Lung microvascular endothelial cell (primary cell): Measurements from ENCODE around the gene ARHGAP29. TPM values are rescaled to one million over a fixed set of nuclear protein-coding genes. Genes with fewer than 3 reads are reported as not detected.
A peak's percentile ranks its signal among the peaks of the same experiment; 100 is the strongest.

Experiments
- DNase-seq, 2 donors: peaks; one replicate each; pipeline versions ENCODE4 v3.0.0 to v3.0.0-alpha.2; 2010; ENCODE audit warnings: low read depth in 2 of 2
- total RNA-seq: library from RNA; depleted of rRNA; stranded (reverse); fragments of >200 nt; gene quantifications from 2 replicates; pipeline ENCODE4 v1.2.1, GENCODE V29; 2014

The ARHGAP29 gene, protein sequence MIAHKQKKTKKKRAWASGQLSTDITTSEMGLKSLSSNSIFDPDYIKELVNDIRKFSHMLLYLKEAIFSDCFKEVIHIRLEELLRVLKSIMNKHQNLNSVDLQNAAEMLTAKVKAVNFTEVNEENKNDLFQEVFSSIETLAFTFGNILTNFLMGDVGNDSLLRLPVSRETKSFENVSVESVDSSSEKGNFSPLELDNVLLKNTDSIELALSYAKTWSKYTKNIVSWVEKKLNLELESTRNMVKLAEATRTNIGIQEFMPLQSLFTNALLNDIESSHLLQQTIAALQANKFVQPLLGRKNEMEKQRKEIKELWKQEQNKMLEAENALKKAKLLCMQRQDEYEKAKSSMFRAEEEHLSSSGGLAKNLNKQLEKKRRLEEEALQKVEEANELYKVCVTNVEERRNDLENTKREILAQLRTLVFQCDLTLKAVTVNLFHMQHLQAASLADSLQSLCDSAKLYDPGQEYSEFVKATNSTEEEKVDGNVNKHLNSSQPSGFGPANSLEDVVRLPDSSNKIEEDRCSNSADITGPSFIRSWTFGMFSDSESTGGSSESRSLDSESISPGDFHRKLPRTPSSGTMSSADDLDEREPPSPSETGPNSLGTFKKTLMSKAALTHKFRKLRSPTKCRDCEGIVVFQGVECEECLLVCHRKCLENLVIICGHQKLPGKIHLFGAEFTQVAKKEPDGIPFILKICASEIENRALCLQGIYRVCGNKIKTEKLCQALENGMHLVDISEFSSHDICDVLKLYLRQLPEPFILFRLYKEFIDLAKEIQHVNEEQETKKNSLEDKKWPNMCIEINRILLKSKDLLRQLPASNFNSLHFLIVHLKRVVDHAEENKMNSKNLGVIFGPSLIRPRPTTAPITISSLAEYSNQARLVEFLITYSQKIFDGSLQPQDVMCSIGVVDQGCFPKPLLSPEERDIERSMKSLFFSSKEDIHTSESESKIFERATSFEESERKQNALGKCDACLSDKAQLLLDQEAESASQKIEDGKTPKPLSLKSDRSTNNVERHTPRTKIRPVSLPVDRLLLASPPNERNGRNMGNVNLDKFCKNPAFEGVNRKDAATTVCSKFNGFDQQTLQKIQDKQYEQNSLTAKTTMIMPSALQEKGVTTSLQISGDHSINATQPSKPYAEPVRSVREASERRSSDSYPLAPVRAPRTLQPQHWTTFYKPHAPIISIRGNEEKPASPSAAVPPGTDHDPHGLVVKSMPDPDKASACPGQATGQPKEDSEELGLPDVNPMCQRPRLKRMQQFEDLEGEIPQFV
- 144 and 201 TPM in 2 replicates for total RNA-seq

DNA sequence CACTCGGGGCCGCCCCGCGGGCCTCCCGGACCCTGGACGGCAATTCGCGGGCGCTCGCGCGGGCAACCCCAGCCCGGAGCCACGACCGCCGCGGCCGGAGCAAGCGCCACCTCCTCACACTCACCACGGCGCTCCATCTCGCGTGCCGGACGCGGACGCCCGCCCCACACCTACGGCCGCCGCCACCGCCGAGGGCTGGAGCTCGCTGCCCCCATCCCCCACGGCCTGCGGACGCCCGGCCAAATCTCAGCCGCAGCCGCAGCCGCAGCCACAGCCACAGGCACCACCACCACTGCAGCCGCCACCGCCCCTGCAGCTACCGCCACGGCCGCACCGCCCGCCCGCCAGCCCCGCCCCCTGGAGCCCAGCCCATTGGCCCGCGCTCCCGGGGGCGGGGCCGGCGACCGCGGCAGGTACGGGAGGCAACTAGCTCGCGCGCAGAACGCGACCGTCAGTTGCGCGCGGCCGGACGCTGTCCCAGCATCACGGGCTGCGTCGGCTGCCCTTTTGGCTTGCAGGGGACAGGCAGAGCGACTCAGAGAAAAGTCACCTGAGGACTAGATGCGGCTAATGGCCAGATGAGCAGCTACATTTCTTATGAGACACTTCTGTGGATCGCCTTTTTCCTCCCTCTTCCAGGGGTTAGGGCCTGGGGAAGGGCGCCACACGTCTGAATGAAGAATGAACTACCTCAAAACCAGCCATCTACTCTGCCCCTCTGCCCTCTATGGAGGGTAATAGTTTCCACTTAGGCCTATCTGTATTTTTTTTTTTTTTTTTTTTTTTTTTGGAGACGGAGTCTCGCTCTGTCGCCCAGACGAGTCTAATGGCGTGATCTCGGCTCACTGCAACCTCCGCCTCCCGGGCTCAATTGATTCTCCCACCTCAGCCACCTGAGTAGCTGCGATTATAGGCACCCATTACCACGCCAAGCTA is at the start of gene ARHGAP29:
TSS of gene ARHGAP29 (minus strand) at position 294 of the 936 bp plus-strand sequence. CDS start 5,973 bp downstream, outside the sequence.
- peak; percentile 88 to 94 for DNase-seq

DNA sequence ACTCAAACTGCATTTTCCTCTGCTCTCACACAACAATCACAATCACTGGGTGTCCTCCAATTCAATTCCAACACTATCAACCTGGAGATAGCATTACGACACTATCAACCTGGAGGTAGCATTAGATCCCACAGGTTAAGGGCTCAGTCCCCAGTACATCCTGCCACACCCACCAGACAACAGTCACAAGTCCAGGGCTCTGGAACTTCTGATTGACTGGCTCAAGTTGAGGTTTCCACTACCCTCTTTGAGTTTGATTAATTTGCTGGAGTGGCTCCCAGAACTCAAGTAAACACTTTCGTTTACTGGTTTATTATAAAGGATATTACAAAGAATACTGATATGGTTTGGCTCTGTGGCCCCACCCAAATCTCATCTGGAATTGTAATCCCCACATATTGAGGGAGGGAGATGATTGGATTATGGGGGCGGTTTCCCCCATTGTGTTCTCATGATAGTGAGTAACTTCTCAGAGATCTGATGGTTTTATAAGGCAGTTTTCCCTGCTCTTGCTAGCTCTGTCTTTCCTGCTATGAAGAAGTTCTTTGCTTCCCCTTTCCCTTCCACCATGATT is 49.6 kb upstream of the ARHGAP29 start:
- peak in 1 of 2 donors; percentile 59 for DNase-seq

DNA sequence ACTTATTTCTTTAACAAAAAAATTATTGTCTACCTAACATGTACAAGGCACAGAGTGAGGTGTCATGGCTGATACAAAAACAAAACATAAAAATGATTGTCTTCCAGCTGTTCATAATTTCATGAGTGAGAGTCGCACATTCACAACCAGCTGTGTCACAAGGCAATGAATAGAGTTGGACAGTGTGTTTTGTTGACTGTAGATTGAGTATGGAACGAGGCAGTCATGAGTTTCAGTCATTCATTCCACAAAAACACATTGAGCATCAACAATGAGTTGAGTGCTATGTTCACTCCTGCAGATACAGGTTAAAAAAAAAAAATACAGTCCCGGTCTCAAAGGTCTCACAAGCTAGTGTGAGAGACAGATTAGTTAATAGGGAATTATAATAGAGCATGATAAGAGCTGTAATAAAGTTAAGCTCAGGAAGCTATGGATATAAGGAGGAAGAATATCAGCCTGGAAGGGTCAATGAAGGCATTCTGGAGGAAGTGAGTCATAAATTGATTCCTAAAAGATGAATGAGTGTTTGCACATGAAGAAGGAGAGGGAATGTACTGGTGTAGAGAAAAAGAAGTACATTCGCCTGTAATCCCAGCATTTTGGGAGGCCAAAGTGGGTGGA is 47.8 kb upstream of the ARHGAP29 start:
- DNase-seq, result peak in 1 of 2 donors; percentile 66

DNA sequence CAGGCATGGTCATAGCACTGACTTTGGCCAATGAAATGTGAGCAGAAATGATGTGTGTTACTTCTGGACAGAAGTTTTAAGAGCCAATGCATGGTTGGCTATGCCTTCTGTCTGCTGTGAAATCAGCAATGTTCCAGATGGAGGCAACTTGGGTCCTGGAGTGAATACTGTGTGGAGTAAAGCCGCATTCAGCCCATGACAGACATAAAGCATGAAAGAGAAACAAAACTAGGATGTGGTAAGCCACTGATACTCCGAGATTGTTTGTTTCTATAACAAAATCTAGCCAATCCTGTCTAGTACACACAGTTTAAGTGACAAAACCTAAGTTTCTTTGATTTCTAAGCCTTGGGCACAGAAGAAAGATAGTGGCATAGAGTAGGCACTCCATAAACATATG is 47.1 kb upstream of the ARHGAP29 start:
- DNase-seq, result no peak

DNA sequence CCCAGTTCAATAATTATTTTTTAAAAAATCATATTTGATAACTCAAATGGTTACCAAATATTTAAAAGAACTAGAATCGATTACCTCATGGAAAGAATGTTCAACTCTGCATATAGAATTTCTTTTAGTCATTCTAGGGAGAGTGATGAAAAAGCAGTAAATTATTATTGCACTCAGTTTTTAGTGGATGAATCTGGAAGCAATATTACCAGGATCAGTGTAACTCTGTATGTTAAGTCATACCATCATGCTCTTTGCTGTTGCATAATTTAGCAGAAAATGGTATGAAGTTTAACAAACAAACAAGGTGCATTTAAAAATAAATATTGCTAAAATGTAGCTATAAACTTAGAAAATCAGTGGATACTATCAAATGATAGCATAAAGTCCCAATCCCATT is 46.1 kb upstream of the ARHGAP29 start:
- no peak for DNase-seq

DNA sequence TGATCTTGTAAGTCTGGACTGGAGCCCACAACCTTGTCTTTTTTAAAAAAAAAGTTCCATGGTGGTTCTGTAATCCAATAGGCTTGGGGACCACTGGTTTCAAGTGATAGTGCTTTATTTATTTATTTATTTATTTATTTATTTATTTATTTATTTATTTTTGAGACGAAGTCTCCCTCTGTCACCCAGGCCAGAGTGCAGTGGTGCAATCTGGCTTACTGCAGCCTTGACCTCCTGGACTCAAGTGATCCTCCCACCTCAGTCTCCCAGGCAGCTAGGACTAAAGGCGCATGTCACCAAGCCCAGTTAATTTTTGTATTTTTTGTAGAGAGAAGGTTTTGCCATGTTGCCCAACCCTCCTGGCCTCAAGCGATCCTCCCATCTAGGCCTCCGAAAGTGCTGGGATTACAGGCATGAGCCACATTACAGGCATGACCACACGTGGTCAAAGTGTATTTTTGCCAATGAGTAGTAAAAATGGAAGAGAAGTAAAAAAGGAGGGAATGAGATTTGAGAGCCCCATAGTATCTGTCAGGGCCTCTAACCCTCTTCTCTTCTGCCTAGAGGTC is 44.8 kb upstream of the ARHGAP29 start:
- DNase-seq, result no peak

DNA sequence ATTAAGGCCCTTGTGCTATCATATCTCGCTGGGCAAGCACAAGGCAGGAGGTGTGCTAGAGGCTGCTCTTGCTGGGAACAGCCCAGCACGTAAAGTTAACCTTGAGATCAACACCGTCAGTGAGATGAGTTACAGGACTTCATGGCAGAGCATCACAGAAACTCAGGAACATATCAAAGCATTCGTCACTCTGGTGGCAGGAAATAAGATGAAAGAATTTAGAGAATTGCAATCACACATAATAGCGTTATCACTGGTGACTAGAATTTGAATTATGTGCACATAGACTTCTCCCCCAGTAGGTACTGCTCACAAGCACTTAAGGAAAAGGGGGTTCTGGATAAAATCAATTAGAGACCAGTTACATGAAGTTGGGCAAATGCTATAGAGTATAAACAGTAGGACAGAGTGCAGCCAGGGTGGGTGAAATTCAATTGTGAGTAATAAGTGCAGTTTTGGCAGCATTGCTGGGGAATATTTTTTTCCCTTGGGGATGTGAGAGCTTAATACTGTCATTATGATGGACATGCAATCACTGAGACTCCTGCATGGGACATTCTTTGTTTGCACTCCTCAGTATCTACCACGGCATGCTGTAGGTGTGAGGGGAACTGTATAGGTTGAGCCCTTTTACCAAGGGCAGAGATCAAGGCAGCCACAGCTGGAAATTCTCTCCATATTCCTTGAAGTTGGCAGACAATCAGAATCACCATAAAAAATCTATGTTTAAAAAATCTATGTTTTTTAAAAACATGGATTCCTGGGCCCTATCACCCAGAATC is 44.2 kb upstream of the ARHGAP29 start:
- peak; percentile 45 to 57 for DNase-seq

DNA sequence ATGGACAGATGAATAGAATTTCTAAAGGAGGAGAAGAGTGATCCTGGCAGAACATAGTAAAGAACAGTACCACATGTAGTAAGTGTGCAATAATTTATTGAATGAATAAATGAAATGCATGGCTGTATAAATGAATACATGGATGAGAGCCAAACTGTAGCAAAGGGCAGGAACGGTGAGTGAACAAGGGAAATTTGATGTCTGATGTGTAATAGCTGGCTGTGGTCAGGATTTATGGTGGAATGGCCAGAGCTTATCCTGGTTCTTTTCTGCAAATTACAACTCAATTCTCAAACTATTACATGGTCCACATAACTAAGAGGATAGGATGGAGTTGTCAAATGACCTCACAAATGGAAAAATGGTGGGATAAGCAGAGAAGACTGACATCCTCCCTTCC is 43.2 kb upstream of the ARHGAP29 start:
- peak in 1 of 2 donors; percentile 68 for DNase-seq

DNA sequence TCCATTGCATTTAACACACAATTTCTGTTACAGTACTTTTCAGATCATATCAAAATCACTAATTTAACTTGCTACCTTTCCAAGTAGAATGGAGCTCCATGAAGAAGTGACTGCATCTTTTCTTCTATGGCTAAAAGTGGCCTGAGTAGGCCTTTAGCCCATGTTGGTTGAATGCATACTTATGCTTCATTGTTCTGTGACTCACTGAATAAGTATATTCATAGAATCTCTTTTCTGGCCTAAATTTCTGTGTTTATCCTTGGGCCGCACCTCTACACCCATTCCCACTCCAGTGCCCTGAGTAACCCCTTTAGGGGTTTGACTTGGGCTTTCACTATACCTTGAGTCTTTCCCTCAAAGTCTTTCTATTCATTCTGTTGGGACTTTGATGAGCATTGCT is 42.1 kb upstream of the ARHGAP29 start:
- no peak for DNase-seq

DNA sequence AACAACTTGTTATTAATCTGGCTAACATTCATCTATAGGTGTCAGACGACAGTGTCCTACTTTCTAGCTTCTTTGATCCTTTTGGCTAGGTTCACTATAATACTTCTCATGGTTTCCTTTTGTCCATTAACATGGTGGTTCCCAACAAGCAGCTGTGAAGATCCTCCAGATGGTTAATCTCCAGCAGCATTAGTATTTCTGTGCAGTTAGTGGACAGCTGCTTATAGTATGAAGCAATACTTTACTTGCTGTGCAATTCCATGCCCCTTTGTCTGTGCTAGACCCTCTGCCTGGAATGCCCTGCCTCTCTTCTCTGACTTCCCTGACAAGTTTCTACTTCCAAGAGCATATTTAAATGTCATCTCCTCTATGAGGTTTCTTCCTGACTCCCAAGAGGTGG is 41.7 kb upstream of the ARHGAP29 start:
- DNase-seq, result no peak

DNA sequence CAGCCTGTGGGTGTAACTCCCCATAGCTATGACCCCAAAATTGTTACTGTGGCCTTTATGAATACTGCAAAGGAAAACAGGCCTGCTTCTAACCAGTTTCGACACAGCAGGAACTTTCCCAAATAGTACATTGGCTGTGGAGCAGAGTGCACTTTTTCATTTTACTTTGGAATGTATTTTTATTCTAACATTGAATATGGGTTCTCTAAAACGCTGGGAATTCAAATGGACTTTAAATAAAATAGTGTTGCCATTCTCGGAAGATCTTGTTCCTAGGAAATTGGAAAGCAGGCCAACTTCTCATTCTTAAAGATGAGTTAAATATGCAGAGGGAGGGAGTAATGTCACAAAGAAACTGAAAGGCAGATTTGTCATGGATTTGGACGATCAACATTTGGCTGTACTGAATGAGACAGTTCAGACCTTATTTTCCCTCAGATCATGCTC is 39.6 kb upstream of the ARHGAP29 start:
- no peak for DNase-seq

DNA sequence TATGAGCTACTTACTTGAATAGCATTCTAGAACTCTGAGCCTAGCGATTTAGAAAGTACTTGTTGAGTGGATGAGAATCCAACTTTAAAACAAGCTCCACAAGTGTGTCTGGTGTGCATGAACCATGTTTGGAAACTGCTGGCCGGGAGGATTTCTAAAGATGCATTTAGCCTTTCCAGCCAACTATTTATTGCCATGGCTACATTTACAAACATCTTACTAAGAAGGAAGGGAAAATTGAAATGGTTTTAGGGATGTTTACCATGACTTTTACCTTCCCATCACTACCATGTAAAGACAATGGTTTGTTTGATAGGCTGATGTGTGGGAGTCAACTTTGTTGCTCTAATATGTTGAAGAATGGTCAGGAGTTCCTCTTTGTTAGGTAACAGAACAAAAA is 37.7 kb upstream of the ARHGAP29 start:
- no peak for DNase-seq

DNA sequence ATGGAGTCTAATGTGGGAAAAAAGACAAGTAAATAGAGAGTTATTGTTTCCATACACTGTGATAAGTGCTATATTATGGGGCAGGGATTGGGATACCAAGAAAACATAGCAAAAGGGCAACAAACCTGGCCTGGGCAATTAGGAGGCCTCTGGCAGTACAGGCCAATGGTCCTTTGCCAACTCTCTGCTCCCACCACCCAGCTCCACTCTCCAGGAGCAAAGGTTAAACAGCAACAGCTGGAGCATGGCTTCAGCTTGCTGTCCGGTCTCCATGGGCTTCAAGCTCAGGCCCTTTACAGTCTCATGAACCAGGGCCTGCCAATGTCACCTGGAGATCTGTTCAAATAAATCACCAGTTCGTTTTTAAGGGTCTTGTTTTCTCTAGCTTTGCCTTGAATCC is 37.2 kb upstream of the ARHGAP29 start:
- no peak for DNase-seq

DNA sequence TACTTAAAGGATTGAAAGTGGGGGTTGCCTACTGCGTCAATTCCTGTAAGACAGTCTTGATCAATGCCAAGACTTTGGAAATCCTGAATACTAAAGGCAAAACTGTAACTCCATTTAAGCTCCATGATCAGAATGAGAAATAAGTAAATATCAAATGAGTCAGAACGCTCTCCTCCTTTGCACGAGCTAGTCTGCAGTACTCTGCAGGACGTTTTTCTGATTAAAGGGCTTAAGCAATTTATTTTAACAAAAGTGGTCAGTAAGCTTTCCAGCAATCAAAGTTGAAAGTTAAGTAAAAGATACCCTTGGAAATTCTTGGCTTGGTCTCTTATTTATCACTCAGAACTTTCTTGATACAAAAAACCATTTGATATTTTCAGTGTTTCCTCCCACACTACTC is 35.7 kb upstream of the ARHGAP29 start:
- DNase-seq, result no peak

DNA sequence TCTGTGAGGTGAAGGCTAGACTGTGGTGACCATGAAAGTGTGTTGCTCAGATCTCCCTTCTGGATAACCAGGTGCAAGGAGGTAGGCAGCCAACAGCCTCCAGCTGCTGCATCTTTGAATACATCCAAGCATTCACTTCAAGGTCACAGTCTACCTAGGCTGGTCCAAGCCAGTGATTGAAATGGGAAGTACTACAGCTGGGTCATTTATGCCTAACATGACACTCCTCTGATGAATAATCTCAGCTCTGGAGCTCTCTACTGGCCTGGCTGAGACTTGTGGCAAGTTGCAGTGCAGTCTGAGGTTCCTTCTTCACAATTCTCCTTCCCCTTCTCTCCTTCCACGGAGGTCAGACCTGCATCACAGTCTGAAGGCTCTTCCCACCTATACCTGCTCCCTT is 35.0 kb upstream of the ARHGAP29 start:
- DNase-seq, result no peak

DNA sequence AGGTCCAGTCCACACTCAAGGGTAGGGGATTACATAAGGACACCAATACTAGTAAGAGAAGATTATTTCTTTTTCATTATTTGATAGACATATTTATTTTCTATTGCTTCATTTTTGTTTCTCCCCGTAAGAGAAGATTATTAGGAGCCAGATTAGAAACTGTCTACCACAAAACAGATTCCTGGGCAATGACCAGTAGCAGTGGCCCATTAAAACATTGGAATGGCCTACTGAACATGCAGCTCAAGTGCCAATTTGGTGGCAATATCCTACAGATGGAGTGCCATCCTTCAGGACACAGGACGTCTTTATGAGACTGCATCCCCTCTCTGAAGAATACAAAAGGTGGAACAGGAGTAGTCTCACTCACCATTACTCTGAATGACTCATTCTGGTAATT is 34.0 kb upstream of the ARHGAP29 start:
- no peak for DNase-seq

DNA sequence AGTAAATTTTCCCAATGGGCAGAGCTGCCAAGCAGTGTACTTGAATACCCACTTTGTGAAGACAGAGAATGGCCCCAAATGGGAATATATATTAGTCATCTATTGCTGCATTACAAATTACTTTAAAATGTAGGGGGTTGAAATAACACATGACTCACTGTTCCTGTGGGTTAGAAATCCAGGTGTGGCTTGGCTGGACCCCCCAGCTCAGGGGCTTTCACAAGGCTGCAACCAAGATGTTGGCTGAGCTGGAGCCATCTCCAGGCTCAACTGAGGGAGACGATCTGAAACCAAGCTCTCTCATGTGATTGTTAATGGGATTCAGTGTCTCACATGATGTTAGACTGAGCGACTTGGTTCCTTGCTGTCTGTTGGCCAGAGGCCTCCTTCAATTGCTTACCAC is 33.4 kb upstream of the ARHGAP29 start:
- peak in 1 of 2 donors; percentile 59 for DNase-seq

DNA sequence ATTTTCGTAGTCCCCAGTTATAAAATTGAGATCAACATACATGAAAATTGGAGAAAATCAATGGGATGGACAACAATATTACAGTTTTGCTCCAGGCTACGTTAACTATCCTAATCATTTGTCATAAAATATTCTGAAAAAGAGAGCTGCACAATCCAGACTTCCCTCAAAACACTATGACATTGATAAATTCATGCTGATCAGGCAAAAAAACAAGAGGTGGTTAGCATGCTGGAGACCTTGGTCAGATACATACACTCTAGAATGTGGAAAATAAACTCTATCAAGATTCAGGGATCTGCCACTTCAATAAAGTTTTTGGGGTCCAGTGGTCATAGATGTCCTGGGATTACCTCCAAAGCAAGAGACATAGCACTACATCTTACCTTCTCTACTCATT is 32.5 kb upstream of the ARHGAP29 start:
- DNase-seq, result no peak

DNA sequence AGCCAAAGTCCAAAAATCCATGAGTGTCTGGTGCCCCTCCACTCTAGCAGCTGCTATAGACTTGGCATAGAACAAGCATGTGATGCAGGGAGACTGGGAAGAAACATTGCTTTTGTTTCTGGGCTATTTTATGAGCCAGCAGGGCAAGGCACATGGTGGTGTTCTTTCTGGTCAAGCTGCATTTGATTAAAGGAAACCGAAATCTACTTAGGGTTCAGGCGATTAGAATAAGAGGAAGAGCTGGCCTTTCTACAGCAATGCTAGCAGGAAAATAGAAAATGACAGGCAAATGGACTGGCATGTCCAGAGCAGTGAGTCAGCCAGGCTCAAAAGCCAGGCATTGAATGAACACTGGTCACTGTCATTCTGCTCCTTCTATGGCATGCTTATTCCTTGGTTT is 28.5 kb upstream of the ARHGAP29 start:
- peak; percentile 44 to 72 for DNase-seq
